AG04449 (cell line): Measurements from ENCODE around the gene SETD1B.

Experiments used
- CTCF ChIA-PET: fragments of 350-600 bp; formaldehyde crosslinking; extraction: SDS; loops from one replicate; lab custom pipeline; 2021; ENCODE audit warnings: antibody characterized with exemption; lab: Yijun Ruan, JAX
- POLR2A ChIA-PET: fragments of 400-600, 350-600 bp; formaldehyde crosslinking; extraction: SDS; loops from one replicate; lab custom pipeline; 2020; ENCODE audit warnings: antibody characterized with exemption, inconsistent platforms; lab: Yijun Ruan, JAX
- DNase-seq: peaks from one replicate; pipeline ENCODE4 v3.0.0-alpha.2; 2010; ENCODE audit warnings: low read depth, low spot score
- H3K4me3 ChIP-seq: 2 replicates; pipeline ENCODE4 v1.5.1; 2011; ENCODE audit warnings: low read depth, mild to moderate bottlenecking, control low read depth, low read length
- TF ChIP-seq, protein P1 (sequence below): IDR thresholded peaks from one replicate; pipeline ENCODE4 v1.5.1; 2011; ENCODE audit warnings: mild to moderate bottlenecking, moderate library complexity, low read length, control low read depth, inconsistent platforms; ENCODE audit not compliant: insufficient read depth; ENCODE audit errors: missing control alignments

Gene SETD1B

GRCh38 chr12:121823727-121824115, 19.9 kb downstream of the SETD1B start:
- ChIA-PET POLR2A (interaction anchor here (0.7 kb wide), 1 partner anchor 22 kb away, joined by 4 read pairs; no protein-coding TSS in a partner anchor), CTCF (interaction anchor here (0.9 to 7.4 kb wide), 5 partner anchors 12 to 38 kb away, joined by 3 to 61 read pairs (median 33); partner anchors contain the start of gene RHOF)
- TF ChIP-seq, protein P1, sequence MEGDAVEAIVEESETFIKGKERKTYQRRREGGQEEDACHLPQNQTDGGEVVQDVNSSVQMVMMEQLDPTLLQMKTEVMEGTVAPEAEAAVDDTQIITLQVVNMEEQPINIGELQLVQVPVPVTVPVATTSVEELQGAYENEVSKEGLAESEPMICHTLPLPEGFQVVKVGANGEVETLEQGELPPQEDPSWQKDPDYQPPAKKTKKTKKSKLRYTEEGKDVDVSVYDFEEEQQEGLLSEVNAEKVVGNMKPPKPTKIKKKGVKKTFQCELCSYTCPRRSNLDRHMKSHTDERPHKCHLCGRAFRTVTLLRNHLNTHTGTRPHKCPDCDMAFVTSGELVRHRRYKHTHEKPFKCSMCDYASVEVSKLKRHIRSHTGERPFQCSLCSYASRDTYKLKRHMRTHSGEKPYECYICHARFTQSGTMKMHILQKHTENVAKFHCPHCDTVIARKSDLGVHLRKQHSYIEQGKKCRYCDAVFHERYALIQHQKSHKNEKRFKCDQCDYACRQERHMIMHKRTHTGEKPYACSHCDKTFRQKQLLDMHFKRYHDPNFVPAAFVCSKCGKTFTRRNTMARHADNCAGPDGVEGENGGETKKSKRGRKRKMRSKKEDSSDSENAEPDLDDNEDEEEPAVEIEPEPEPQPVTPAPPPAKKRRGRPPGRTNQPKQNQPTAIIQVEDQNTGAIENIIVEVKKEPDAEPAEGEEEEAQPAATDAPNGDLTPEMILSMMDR = no peak
- H3K4me3 ChIP-seq = no peak overlapping the region
- no peak for DNase-seq

GRCh38 chr12:121825041-121825523, 21.3 kb downstream of the SETD1B start:
- CTCF ChIA-PET = interaction anchor here (1.6 to 7.4 kb wide), 4 partner anchors 13 to 30 kb away, joined by 3 to 61 read pairs (median 44); partner anchors contain the start of gene RHOF
- DNase-seq = no peak
- POLR2A ChIA-PET = no interaction called here
- TF ChIP-seq, protein P1 = no peak
- no peak overlapping the region for H3K4me3 ChIP-seq

- DNase-seq = no peak
- ChIA-PET CTCF (interaction anchor here (1.1 to 7.4 kb wide), 5 partner anchors 12 to 63 kb away, joined by 3 to 61 read pairs (median 33); partner anchors contain the start of gene RHOF), POLR2A (no interaction called here)
- TF ChIP-seq, protein P1 = no peak
- no peak overlapping the region for H3K4me3 ChIP-seq
These were observed 22.7 kb downstream of the SETD1B start for GRCh38 chr12:121826318-121827150.

- POLR2A ChIA-PET = no interaction called here
- H3K4me3 ChIP-seq = no peak overlapping the region
- TF ChIP-seq, protein P1 = no peak
- CTCF ChIA-PET = interaction anchor here (0.9 to 7.4 kb wide), 5 partner anchors 11 to 62 kb away, joined by 4 to 61 read pairs (median 33); partner anchors contain the start of gene RHOF
- DNase-seq = no peak
These were observed 23.7 kb downstream of the SETD1B start for GRCh38 chr12:121827351-121828099.

DNA sequence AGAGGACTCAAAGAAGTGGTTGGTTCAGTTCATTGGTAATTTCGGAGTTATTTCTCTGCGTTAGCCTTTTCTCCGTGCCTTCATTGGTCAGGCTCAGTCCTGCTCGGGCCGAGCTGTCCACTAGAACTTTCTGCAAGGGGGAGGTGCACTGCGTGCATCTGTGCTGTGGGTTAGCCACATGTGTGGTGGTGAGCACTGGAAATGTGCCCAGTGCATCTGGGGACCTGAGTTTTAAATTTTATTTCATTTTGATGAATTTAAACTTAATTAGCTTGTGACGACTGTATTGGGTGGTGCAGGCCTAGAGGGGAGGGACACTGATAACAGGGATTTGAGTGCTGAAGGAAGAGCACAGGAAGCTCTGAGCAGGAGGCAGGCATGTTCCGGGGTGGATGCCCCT, 24.5 kb downstream of the SETD1B start:
- TF ChIP-seq, protein P1 = no peak
- ChIA-PET CTCF (interaction anchor here (0.9 to 7.4 kb wide), 5 partner anchors 10 to 61 kb away, joined by 4 to 61 read pairs (median 33); partner anchors contain the start of gene RHOF), POLR2A (no interaction called here)
- DNase-seq = no peak
- H3K4me3 ChIP-seq = no peak overlapping the region
